ENCODE data around the gene GALR2. TPM values are rescaled to one million over a fixed set of nuclear protein-coding genes. Genes with fewer than 3 reads are reported as not detected.

The GALR2 gene
- total and polyA plus RNA-seq, 9 donors, result 0.16 TPM; not detected in 8

Other genes with a start within 250 kb of the GALR2 start
- 3.4 TPM for gene UNC13D, start 230.4 kb upstream of the GALR2 start, total RNA-seq
- gene UNC13D, start 230.4 kb upstream of the GALR2 start, polyA plus RNA-seq (ENCODE audit: insufficient read depth in 1 of 8, insufficient read length in 8 of 8, low replicate concordance in 1 of 8), result 1 to 10 TPM; 2.9 to 9.2 (median 5.7) TPM
- 16.0 TPM for gene WBP2, start 219.4 kb upstream of the GALR2 start, total RNA-seq
- gene WBP2, start 219.4 kb upstream of the GALR2 start, polyA plus RNA-seq (ENCODE audit: insufficient read depth in 1 of 8, insufficient read length in 8 of 8, low replicate concordance in 1 of 8), result 10 to 100 TPM; 47.8 to 64.1 (median 59.4) TPM
- gene TRIM47, start 196.2 kb upstream of the GALR2 start, total RNA-seq, result 25.9 TPM
- 10 to 100 TPM; 22.1 to 29.7 (median 25.0) TPM for gene TRIM47, start 196.2 kb upstream of the GALR2 start, polyA plus RNA-seq (ENCODE audit: insufficient read depth in 1 of 8, insufficient read length in 8 of 8, low replicate concordance in 1 of 8)
- 16.8 TPM for gene TRIM65, start 177.8 kb upstream of the GALR2 start, total RNA-seq
- gene TRIM65, start 177.8 kb upstream of the GALR2 start, polyA plus RNA-seq (ENCODE audit: insufficient read depth in 1 of 8, insufficient read length in 8 of 8, low replicate concordance in 1 of 8), result 10 to 100 TPM; 12.7 to 19.5 (median 15.3) TPM
- 28.2 TPM for gene MRPL38, start 169.9 kb upstream of the GALR2 start, total RNA-seq
- 10 to 100 TPM; 58.5 to 81.4 (median 71.8) TPM for gene MRPL38, start 169.9 kb upstream of the GALR2 start, polyA plus RNA-seq (ENCODE audit: insufficient read depth in 1 of 8, insufficient read length in 8 of 8, low replicate concordance in 1 of 8)
- gene FBF1, start 133.7 kb upstream of the GALR2 start, total RNA-seq, result 8.1 TPM
- gene FBF1, start 133.7 kb upstream of the GALR2 start, polyA plus RNA-seq (ENCODE audit: insufficient read depth in 1 of 8, insufficient read length in 8 of 8, low replicate concordance in 1 of 8), result 1 to 10 TPM; 5.1 to 9.1 (median 7.0) TPM
- gene ACOX1, start 95.6 kb upstream of the GALR2 start, total RNA-seq, result 23.2 TPM
- gene ACOX1, start 95.6 kb upstream of the GALR2 start, polyA plus RNA-seq (ENCODE audit: insufficient read depth in 1 of 8, insufficient read length in 8 of 8, low replicate concordance in 1 of 8), result 10 to 100 TPM; 14.6 to 21.1 (median 18.4) TPM
- gene TEN1, start 95.5 kb upstream of the GALR2 start, total RNA-seq, result 12.5 TPM
- gene TEN1, start 95.5 kb upstream of the GALR2 start, polyA plus RNA-seq (ENCODE audit: insufficient read depth in 1 of 8, insufficient read length in 8 of 8, low replicate concordance in 1 of 8), result 10 to 100 TPM in 5 of 8 donors, 1 to 10 TPM in 3; 8.8 to 19.5 (median 12.1) TPM
- gene CDK3, start 73.9 kb upstream of the GALR2 start, total RNA-seq, result 7.7 TPM
- gene CDK3, start 73.9 kb upstream of the GALR2 start, polyA plus RNA-seq (ENCODE audit: insufficient read depth in 1 of 8, insufficient read length in 8 of 8, low replicate concordance in 1 of 8), result 1 to 10 TPM; 3.6 to 8.6 (median 6.7) TPM
- gene EVPL, start 47.5 kb upstream of the GALR2 start, total RNA-seq, result not detected
- 10 to 100 TPM in 1 of 8 donors, 1 to 10 TPM in 2, under 1 TPM in 5; 0.03 to 12.9 (median 0.45) TPM for gene EVPL, start 47.5 kb upstream of the GALR2 start, polyA plus RNA-seq (ENCODE audit: insufficient read depth in 1 of 8, insufficient read length in 8 of 8, low replicate concordance in 1 of 8)
- gene SRP68, start 2.3 kb upstream of the GALR2 start, total RNA-seq, result 25.0 TPM
- gene SRP68, start 2.3 kb upstream of the GALR2 start, polyA plus RNA-seq (ENCODE audit: insufficient read depth in 1 of 8, insufficient read length in 8 of 8, low replicate concordance in 1 of 8), result 100 to 1,000 TPM in 2 of 8 donors, 10 to 100 TPM in 6; 72.6 to 110 (median 93.8) TPM
- gene ZACN, start 4.4 kb downstream of the GALR2 start, total RNA-seq, result 0.04 TPM
- gene ZACN, start 4.4 kb downstream of the GALR2 start, polyA plus RNA-seq (ENCODE audit: insufficient read depth in 1 of 8, insufficient read length in 8 of 8, low replicate concordance in 1 of 8), result 10 to 100 TPM; 11.2 to 18.9 (median 15.3) TPM
- 87.6 TPM for gene EXOC7, start 29.0 kb downstream of the GALR2 start, total RNA-seq
- gene EXOC7, start 29.0 kb downstream of the GALR2 start, polyA plus RNA-seq (ENCODE audit: insufficient read depth in 1 of 8, insufficient read length in 8 of 8, low replicate concordance in 1 of 8), result 10 to 100 TPM; 62.3 to 87.7 (median 76.3) TPM
- gene FOXJ1, start 66.5 kb downstream of the GALR2 start, total RNA-seq, result 0.09 TPM
- 1 to 10 TPM in 1 of 8 donors, under 1 TPM in 7; 0.05 to 1.1 (median 0.13) TPM for gene FOXJ1, start 66.5 kb downstream of the GALR2 start, polyA plus RNA-seq (ENCODE audit: insufficient read depth in 1 of 8, insufficient read length in 8 of 8, low replicate concordance in 1 of 8)
- 5.5 TPM for gene RNF157, start 165.7 kb downstream of the GALR2 start, total RNA-seq
- 10 to 100 TPM in 5 of 8 donors, 1 to 10 TPM in 3; 6.4 to 11.1 (median 10.1) TPM for gene RNF157, start 165.7 kb downstream of the GALR2 start, polyA plus RNA-seq (ENCODE audit: insufficient read depth in 1 of 8, insufficient read length in 8 of 8, low replicate concordance in 1 of 8)
- gene UBALD2, start 190.6 kb downstream of the GALR2 start, total RNA-seq, result 10.8 TPM
- 10 to 100 TPM; 13.2 to 27.3 (median 18.4) TPM for gene UBALD2, start 190.6 kb downstream of the GALR2 start, polyA plus RNA-seq (ENCODE audit: insufficient read depth in 1 of 8, insufficient read length in 8 of 8, low replicate concordance in 1 of 8)
- 2.1 TPM for gene QRICH2, start 233.5 kb downstream of the GALR2 start, total RNA-seq
- 1 to 10 TPM; 3.0 to 4.7 (median 3.9) TPM for gene QRICH2, start 233.5 kb downstream of the GALR2 start, polyA plus RNA-seq (ENCODE audit: insufficient read depth in 1 of 8, insufficient read length in 8 of 8, low replicate concordance in 1 of 8)

Data from muscle of leg (tissue), 9 donors.